Superior temporal gyrus (tissue), 1 donor: ENCODE results near the gene TIGD3.

ENCODE experiments used
- DNase-seq: peaks from one replicate; pipeline ENCODE4 v3.0.0-alpha.2; 2016; ENCODE audit errors: extremely low spot score

Gene TIGD3

GRCh38 chr11:65366340-65366773 lies 11.8 kb downstream of the TIGD3 start:
- DNase-seq, result peak; percentile 83

- no peak for DNase-seq
Observed at GRCh38 chr11:65370659-65371049, 16.1 kb downstream of the TIGD3 start.

GRCh38 chr11:65373839-65374580 lies 19.5 kb downstream of the TIGD3 start:
- no peak for DNase-seq

GRCh38 chr11:65375012-65375411 lies 20.5 kb downstream of the TIGD3 start:
- no peak for DNase-seq

GRCh38 chr11:65376138-65376713 lies 21.7 kb downstream of the TIGD3 start:
- DNase-seq, result no peak

- no peak for DNase-seq
Observed at GRCh38 chr11:65377036-65377435, 22.5 kb downstream of the TIGD3 start.

- no peak for DNase-seq
Observed at GRCh38 chr11:65377777-65378176, 23.2 kb downstream of the TIGD3 start.

- DNase-seq, result no peak
Observed at GRCh38 chr11:65378208-65378927, 23.8 kb downstream of the TIGD3 start.

- no peak for DNase-seq
Observed at GRCh38 chr11:65378928-65379638, 24.5 kb downstream of the TIGD3 start.

GRCh38 chr11:65379698-65380459 lies 25.3 kb downstream of the TIGD3 start:
- DNase-seq, result no peak

GRCh38 chr11:65380460-65381119 lies 26.0 kb downstream of the TIGD3 start:
- no peak for DNase-seq

- peak; percentile 18 for DNase-seq
Observed at GRCh38 chr11:65381716-65382032, 27.1 kb downstream of the TIGD3 start.

- peak; percentile 93 for DNase-seq
Observed at GRCh38 chr11:65382033-65382803, 27.7 kb downstream of the TIGD3 start, which contains the start of gene SLC25A45. Gene SLC25A45 (minus strand): TSS chr11:65382646. CDS start chr11:65381951, 695 bp downstream.

GRCh38 chr11:65382804-65383368 lies 28.3 kb downstream of the TIGD3 start:
- no peak for DNase-seq

GRCh38 chr11:65383778-65384177 lies 29.2 kb downstream of the TIGD3 start:
- DNase-seq, result no peak

GRCh38 chr11:65384301-65384889 lies 29.8 kb downstream of the TIGD3 start:
- no peak for DNase-seq

- peak; percentile 92 for DNase-seq
Observed at GRCh38 chr11:65386307-65387140, 32.0 kb downstream of the TIGD3 start, which contains the start of gene FRMD8. Gene FRMD8 (plus strand): TSS chr11:65386637. CDS start chr11:65387037, 400 bp downstream.

GRCh38 chr11:65388731-65389130 lies 34.2 kb downstream of the TIGD3 start:
- DNase-seq, result no peak
